HepG2 (cell line): ENCODE data around the gene BAG3. TPM values are rescaled to one million over a fixed set of nuclear protein-coding genes. Genes with fewer than 3 reads are reported as not detected.
A peak's percentile ranks its signal among the peaks of the same experiment; 100 is the strongest.

Source experiments
- ATAC-seq: fragments of 200-7000 bp; cut with Tn5 transposase; 3 replicates; pipeline ENCODE4 v1.9.1; 2020; ENCODE audit warnings: mild to moderate bottlenecking, moderate library complexity
- BruUV-seq: library from RNA; stranded (reverse); fragments of 400-500 nt; replicated peaks from 2 replicates; lab custom pipeline; 2021; lab: Mats Ljungman, UMichigan
- CTCF ChIA-PET: fragments of 300-600 bp; formaldehyde crosslinking; extraction: SDS; loops from one replicate; lab custom pipeline; 2021; ENCODE audit warnings: low total read pairs, inconsistent platforms, low intra/inter-chr PET ratio; lab: Yijun Ruan, JAX
- POLR2A ChIA-PET: fragments of 350-600 bp; sonication (Branson Sonifier 250); formaldehyde crosslinking; loops from one replicate; lab custom pipeline; 2020; ENCODE audit warnings: antibody characterized with exemption, inconsistent platforms; lab: Yijun Ruan, JAX
- DNase-seq: peaks from one replicate; pipeline ENCODE4 v3.0.0-alpha.2; 2015; ENCODE audit warnings: low spot score
- FAIRE-seq: peaks from 3 replicates; lab custom pipeline; 2011; peaks lifted over from hg19 to GRCh38; lab: Jason Lieb, UNC
- H2AFZ ChIP-seq: one replicate; pipeline ENCODE4 v1.6.1; 2011; ENCODE audit warnings: low read length, inconsistent platforms
- H3K27ac ChIP-seq: fragments of 300-600 bp; 3 replicates; pipeline ENCODE4 v1.8.0; 2011; ENCODE audit warnings: mixed run types, mild to moderate bottlenecking, mixed read lengths, low read length, inconsistent platforms; ENCODE audit not compliant: insufficient read depth; ENCODE audit errors: extremely low read length
- H3K27me3 ChIP-seq, 2 experiments: fragments of 200-600 bp in 1 of 2; 2 replicates in 1 of 2; 3 replicates in 1 of 2; pipeline versions ENCODE4 v1.6.0 to v1.8.0; 2011; ENCODE audit warnings: low read length in 2 of 2, mild to moderate bottlenecking in 2 of 2, moderate library complexity in 2 of 2, inconsistent platforms in 1 of 2; ENCODE audit not compliant: insufficient read depth in 2 of 2, control insufficient read depth in 1 of 2
- H3K36me3 ChIP-seq, 2 experiments: fragments of 200-600 bp in 1 of 2; replicated peaks in 1 of 2; 2 replicates in 1 of 2; 3 replicates in 1 of 2; pipeline versions ENCODE4 v1.5.1 to v1.8.0; 2011; ENCODE audit warnings: low read length in 2 of 2, inconsistent platforms in 1 of 2; ENCODE audit not compliant: insufficient read depth in 2 of 2, control insufficient read depth in 1 of 2
- H3K4me1 ChIP-seq: 2 replicates; pipeline ENCODE4 v1.5.1; 2012; ENCODE audit warnings: low read length, inconsistent platforms; ENCODE audit not compliant: insufficient read depth
- H3K4me2 ChIP-seq: 2 replicates; pipeline ENCODE4 v1.6.0; 2011; ENCODE audit warnings: low read depth, low read length, inconsistent platforms
- H3K4me3 ChIP-seq, 3 experiments: fragments of 200-600 bp in 1 of 3; sonication (generic), shearing (Covaris generic) in 1 of 3; replicated peaks in 1 of 3; 2 replicates each; pipeline ENCODE4 v1.5.1; 2011 to 2016; ENCODE audit warnings: low read length in 3 of 3, inconsistent platforms in 2 of 3, low read depth in 2 of 3, mild to moderate bottlenecking in 2 of 3, control low read depth in 1 of 3, mixed read lengths in 1 of 3; ENCODE audit not compliant: insufficient read depth in 1 of 3
- H3K79me2 ChIP-seq: one replicate; pipeline ENCODE4 v1.6.1; 2011; ENCODE audit warnings: low read length, inconsistent platforms; ENCODE audit not compliant: insufficient read depth
- H3K9ac ChIP-seq: 2 replicates; pipeline ENCODE4 v1.6.0; 2011; ENCODE audit warnings: mild to moderate bottlenecking, low read depth, low read length, inconsistent platforms; ENCODE audit not compliant: insufficient read depth
- H3K9me3 ChIP-seq: 2 replicates; pipeline ENCODE4 v1.5.1; 2012; ENCODE audit warnings: mild to moderate bottlenecking, low read length
- H4K20me1 ChIP-seq: 2 replicates; pipeline ENCODE4 v1.6.0; 2011; ENCODE audit warnings: inconsistent platforms, mild to moderate bottlenecking, low read length, moderate library complexity; ENCODE audit not compliant: insufficient read depth
- CHD2 ChIP-seq: IDR thresholded peaks from 2 replicates; pipeline ENCODE4 v1.6.1; 2011; ENCODE audit warnings: low read depth, low read length, improper control_type of control experiment
- NFYC ChIP-seq: IDR thresholded peaks from 2 replicates; pipeline ENCODE4 v1.6.1; 2016; ENCODE audit warnings: missing genetic modification reagents, missing compliant biosample characterization
- REPIN1 ChIP-seq: sonication (generic); formaldehyde crosslinking; IDR thresholded peaks from 2 replicates; pipeline ENCODE4 v1.8.0; 2022; ENCODE audit warnings: missing genetic modification reagents, low read depth, mild to moderate bottlenecking, borderline replicate concordance
- SP2 ChIP-seq: sonication (generic); formaldehyde crosslinking; IDR thresholded peaks from 2 replicates; pipeline ENCODE4 v1.5.1; 2020; ENCODE audit warnings: mild to moderate bottlenecking, missing genetic modification reagents
- TOPORS ChIP-seq: sonication (generic); formaldehyde crosslinking; IDR thresholded peaks from 2 replicates; pipeline ENCODE4 v1.8.0; 2023; ENCODE audit warnings: mild to moderate bottlenecking, missing genetic modification reagents
- ZBTB10 ChIP-seq: sonication (generic); formaldehyde crosslinking; IDR thresholded peaks from 2 replicates; pipeline ENCODE4 v1.4.0; 2020; ENCODE audit warnings: missing genetic modification reagents, borderline replicate concordance
- ZNF251 ChIP-seq: sonication (generic); formaldehyde crosslinking; IDR thresholded peaks from 2 replicates; pipeline ENCODE4 v1.9.0; 2021; ENCODE audit warnings: mild to moderate bottlenecking, missing genetic modification reagents
- ZNF318 ChIP-seq: sonication (generic); formaldehyde crosslinking; IDR thresholded peaks from 2 replicates; pipeline ENCODE4 v1.4.0; 2020; ENCODE audit warnings: mild to moderate bottlenecking, missing genetic modification reagents
- ZNF501 ChIP-seq: sonication (generic); formaldehyde crosslinking; IDR thresholded peaks from 2 replicates; pipeline ENCODE4 v1.5.1; 2020; ENCODE audit warnings: mild to moderate bottlenecking, moderate library complexity, missing genetic modification reagents
- ZNF572 ChIP-seq: sonication (generic); formaldehyde crosslinking; IDR thresholded peaks from 2 replicates; pipeline ENCODE4 v1.5.1; 2020; ENCODE audit warnings: mild to moderate bottlenecking, missing genetic modification reagents
- WGBS: methylation state at CpG from one replicate; pipeline ENCODE4 v1.1.6; 2017; ENCODE audit warnings: low lambda C conversion rate; 5-methylcytosine and 5-hydroxymethylcytosine counted together
- in situ Hi-C: cut with HindIII; loops from 2 replicates; pipeline ENCODE4 v1.10.0; 2017; ENCODE audit warnings: low pct_unique_long_range_greater_than_20kb; ENCODE audit not compliant: extremely low pct_ligation_motif_present
- intact Hi-C: fragments of 100-400 bp; cut with micrococcal nuclease; formaldehyde crosslinking; loops from one replicate; pipeline ENCODE4 v1.10.0; 2022; ENCODE audit not compliant: unreplicated experiment
- polyA plus RNA-seq, 8 experiments: library from polyadenylated mRNA; depleted of rRNA in 3 of 8; stranded (reverse) in 7 of 8; unstranded in 1 of 8; fragments of >200 nt; fragmentation: Illumina TruSeq in 4 of 8; extraction: Trizol in 4 of 8; gene quantifications; 2 replicates each; pipeline versions ENCODE4 v1.2.1 to v1.2.3, GENCODE V29; 2011 to 2016; ENCODE audit warnings: low read depth in 4 of 8, missing spikeins in 1 of 8, mixed read lengths in 1 of 8; ENCODE audit not compliant: insufficient read depth in 1 of 8
- total RNA-seq, 5 experiments: library from RNA; depleted of rRNA; stranded (reverse); fragments of >200 nt; fragmentation: Illumina TruSeq; extraction: Trizol; gene quantifications; 2 replicates each; pipeline ENCODE4 v1.2.3, GENCODE V29; 2016; ENCODE audit warnings: low read depth in 1 of 5

The BAG3 gene
- total and polyA plus RNA-seq, 2 of the 13 experiments (the other 11 are each of a cell fraction or from before 2014, with no cell fraction given): 2.9 to 6.7 TPM

- Histone ChIP-seq H3K36me3 (no peaks in the 10 kb centered on the region), H4K20me1 (no peaks in the 10 kb centered on the region), H3K27ac (peak overlapping the region; percentile 95), H2AFZ (no peak overlapping the region), H3K27me3 (no peaks in the 10 kb centered on the region; a peak in 1 of 5 replicates), H3K9ac (peak overlapping the region; percentile 89), H3K9me3 (no peaks in the 10 kb centered on the region), H3K79me2 (peaks cover 33% of the 10 kb centered on the region), H3K4me2 (peak overlapping the region; percentile 95), H3K4me1 (peaks cover 50% of the 10 kb centered on the region), H3K4me3 (peak overlapping the region; percentile 84 to 88 (median 86))
- FAIRE-seq (no peak), DNase-seq (peak; percentile 37), ATAC-seq (peak; percentile 26)
- intact Hi-C loops: loop anchor here (2.0 to 10.0 kb wide), 2 partner anchors 38 to 130 kb away; partner anchors contain the start of gene TIAL1
- in situ Hi-C loops: no loop called here
- WGBS: 8% methylated on average over 21 of the region's 21 CpGs
- CTCF ChIA-PET: interaction anchor here (0.9 kb wide), 1 partner anchor 26 kb away, joined by 3 read pairs; no protein-coding TSS in a partner anchor
- POLR2A ChIA-PET: interaction anchor here (0.7 to 3.4 kb wide), 22 partner anchors 9 to 171 kb away, joined by 3 to 30 read pairs (median 4); partner anchors contain the start of genes BAG3, MCMBP, SEC23IP and TIAL1
- BruUV-seq: TSS peak; percentile 88
- TF ChIP-seq ZNF318 (CRISPR knock-in tag): no peak
- TF ChIP-seq NFYC: no peak
- no peak for TF ChIP-seq CHD2
- TF ChIP-seq ZBTB10 (CRISPR knock-in tag): 0 out of 2 replicates have a peak, but pooled peaks have one; percentile 29
- no peak for TF ChIP-seq REPIN1 (CRISPR knock-in tag)
- TF ChIP-seq SP2: peak; percentile 6; the same call in 1 of the 2 replicates
- TF ChIP-seq TOPORS (CRISPR knock-in tag): no peak
- no peak for TF ChIP-seq ZNF251 (CRISPR knock-in tag)
- TF ChIP-seq ZNF572: no peak
- TF ChIP-seq ZNF501 (CRISPR knock-in tag): no peak
These were observed 73.7 kb downstream of the BAG3 start for GRCh38 chr10:119724593-119725516.
